NCI-H1694 (cell line): ENCODE results near the gene KAZALD1.
A peak's percentile ranks its signal among the peaks of the same experiment; 100 is the strongest.

Experiments used
- DNase-seq: peaks from one replicate; lab custom pipeline; 2025; lab: John Stamatoyannopoulos, UW

The KAZALD1 gene

GRCh38 chr10:101095550-101096213 is 33.9 kb downstream of the KAZALD1 start:
- DNase-seq = peak; percentile 73

GRCh38 chr10:101096378-101096777 is 34.6 kb downstream of the KAZALD1 start:
- DNase-seq = no peak

- DNase-seq = no peak
Observed at GRCh38 chr10:101097881-101098280, 36.1 kb downstream of the KAZALD1 start.

- DNase-seq = no peak
Observed at GRCh38 chr10:101099901-101100300, 38.1 kb downstream of the KAZALD1 start.

- no peak for DNase-seq
Observed at GRCh38 chr10:101101372-101101881, 39.6 kb downstream of the KAZALD1 start.

- DNase-seq = no peak
Observed at GRCh38 chr10:101103430-101103829, 41.6 kb downstream of the KAZALD1 start.

- DNase-seq = no peak
Observed at GRCh38 chr10:101106351-101106750, 44.6 kb downstream of the KAZALD1 start.

GRCh38 chr10:101107771-101108170 is 46.0 kb downstream of the KAZALD1 start:
- no peak for DNase-seq

GRCh38 chr10:101110856-101111523 is 49.2 kb downstream of the KAZALD1 start:
- DNase-seq = no peak

GRCh38 chr10:101111547-101111946 is 49.8 kb downstream of the KAZALD1 start:
- DNase-seq = no peak

GRCh38 chr10:101112799-101113594 is 51.2 kb downstream of the KAZALD1 start:
- no peak for DNase-seq

GRCh38 chr10:101113890-101114403 is 52.2 kb downstream of the KAZALD1 start:
- no peak for DNase-seq

- no peak for DNase-seq
Observed at GRCh38 chr10:101114646-101115045, 52.9 kb downstream of the KAZALD1 start.
